ENCODE data around the gene CAPZB.

CAPZB gene

GRCh38 chr1:19450811-19451515 lies 34.4 kb downstream of the CAPZB start (continued):
- TF ChIP-seq BACH2 (CRISPR knock-in tag; IDR thresholded peaks at IDR 0.05; ENCODE audit: borderline replicate concordance) (no peak), TOX (CRISPR knock-in tag; IDR thresholded peaks at IDR 0.05; ENCODE audit: borderline replicate concordance) (no peak)

GRCh38 chr1:19449454-19450228 lies 35.7 kb downstream of the CAPZB start:
- ATAC-seq: no peak
- TF ChIP-seq PATZ1 (CRISPR knock-in tag; IDR thresholded peaks at IDR 0.05; ENCODE audit: borderline replicate concordance): no peak
- no peak for TF ChIP-seq TOX (CRISPR knock-in tag; IDR thresholded peaks at IDR 0.05; ENCODE audit: borderline replicate concordance)
- TF ChIP-seq CREB5 (CRISPR knock-in tag; IDR thresholded peaks at IDR 0.05; ENCODE audit: low read depth): no peak

DNA sequence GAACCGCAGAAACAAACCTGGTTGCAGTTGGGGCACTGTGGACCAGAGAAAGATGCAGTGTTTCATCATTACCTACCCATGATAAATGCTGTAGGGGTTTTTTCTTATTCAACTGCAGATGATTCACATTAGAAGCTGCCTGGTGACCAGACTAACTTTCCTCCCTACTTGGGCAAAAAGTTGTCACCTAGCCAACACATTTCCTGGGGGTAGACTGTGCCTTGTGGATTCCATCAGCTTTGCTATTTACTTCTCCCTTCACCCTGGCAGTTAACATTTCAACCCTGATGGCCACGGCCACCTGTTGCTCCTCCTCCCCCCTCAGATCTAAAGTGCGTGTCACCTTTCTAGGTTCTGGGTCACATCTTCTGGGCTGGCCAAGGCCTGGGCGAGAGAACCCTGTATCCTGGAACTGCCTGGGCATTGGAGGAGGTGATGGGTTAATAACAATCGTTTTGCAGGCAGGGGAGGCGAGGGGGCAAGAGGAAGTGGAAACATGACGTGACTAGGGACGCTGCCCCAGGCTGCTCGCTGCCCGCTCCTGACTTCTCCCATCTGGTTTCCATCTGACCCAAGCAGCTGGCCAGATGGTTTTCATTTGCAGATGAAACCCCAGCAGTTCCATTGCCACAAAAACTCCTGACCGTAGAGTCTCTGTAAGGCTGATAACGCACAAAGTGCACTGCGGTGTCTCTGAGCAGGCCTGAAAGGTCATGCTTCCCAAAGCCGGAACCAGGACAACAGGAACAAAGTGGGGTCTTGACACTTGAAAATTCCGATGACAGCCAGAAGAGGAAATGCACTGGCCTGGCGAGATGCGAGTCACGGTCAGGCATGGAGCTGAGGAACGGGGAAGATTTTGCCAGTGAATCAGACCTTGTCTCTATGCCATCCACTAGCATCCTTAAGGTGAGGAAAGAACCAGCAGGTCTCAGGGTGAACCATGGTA lies 36.6 kb downstream of the CAPZB start:
- peak; percentile 99 for TF ChIP-seq TCF4 (CRISPR knock-in tag; IDR thresholded peaks at IDR 0.05; ENCODE audit: borderline replicate concordance)
- no peak for TF ChIP-seq RARB (CRISPR knock-in tag; IDR thresholded peaks at IDR 0.05)
- TF ChIP-seq CSDC2 (CRISPR knock-in tag; IDR thresholded peaks at IDR 0.05): no peak
- peak; percentile 71; the same call in 1 of the 2 replicates for TF ChIP-seq SNAI2 (CRISPR knock-in tag; IDR thresholded peaks at IDR 0.05)
- TF ChIP-seq ZFP3 (CRISPR knock-in tag; IDR thresholded peaks at IDR 0.05): 0 out of 2 replicates have a peak, but pooled peaks have one; percentile 15
- peak; percentile 59; the same call in 1 of the 2 replicates for TF ChIP-seq TSHZ2 (CRISPR knock-in tag; IDR thresholded peaks at IDR 0.05)
- TF ChIP-seq ZC3H10 (CRISPR knock-in tag; IDR thresholded peaks at IDR 0.05): no peak
- no peak for TF ChIP-seq BACH2 (CRISPR knock-in tag; IDR thresholded peaks at IDR 0.05; ENCODE audit: borderline replicate concordance)
- 0 out of 2 replicates have a peak, but pooled peaks have one; percentile 49 for TF ChIP-seq ZNF565 (CRISPR knock-in tag; conservative IDR thresholded peaks at IDR 0.05; ENCODE audit: low read depth)
- TF ChIP-seq ZNF8 (CRISPR knock-in tag; IDR thresholded peaks at IDR 0.05): peak; percentile 82
- TF ChIP-seq ZNF70 (CRISPR knock-in tag; IDR thresholded peaks at IDR 0.05): peak; percentile 37; the same call in 1 of the 2 replicates
- ATAC-seq: peak; percentile 75

GRCh38 chr1:19447550-19447949 lies 37.8 kb downstream of the CAPZB start:
- ATAC-seq: no peak
- TF ChIP-seq PATZ1 (CRISPR knock-in tag; IDR thresholded peaks at IDR 0.05; ENCODE audit: borderline replicate concordance): no peak
- TF ChIP-seq TSHZ2 (CRISPR knock-in tag; IDR thresholded peaks at IDR 0.05): no peak
- no peak for TF ChIP-seq PPARA (CRISPR knock-in tag; IDR thresholded peaks at IDR 0.05; ENCODE audit: borderline replicate concordance)
- TF ChIP-seq OSR1 (CRISPR knock-in tag; IDR thresholded peaks at IDR 0.05): no peak
- no peak for TF ChIP-seq ISL1 (CRISPR knock-in tag; IDR thresholded peaks at IDR 0.05)
- TF ChIP-seq SNAI2 (CRISPR knock-in tag; IDR thresholded peaks at IDR 0.05): no peak
- TF ChIP-seq ZFP3 (CRISPR knock-in tag; IDR thresholded peaks at IDR 0.05): no peak
- no peak for TF ChIP-seq CREB5 (CRISPR knock-in tag; IDR thresholded peaks at IDR 0.05; ENCODE audit: low read depth)

All from SK-N-SH treated with all-trans-retinoic acid at 6 μM for 48 hours (cell line).